PC-3 (cell line): ENCODE data around the gene DEFB128. TPM values are rescaled to one million over a fixed set of nuclear protein-coding genes. Genes with fewer than 3 reads are reported as not detected.

Experiments
- ATAC-seq: fragments of 200-7000 bp; cut with Tn5 transposase; 2 replicates; pipeline ENCODE4 v1.9.1; 2020; ENCODE audit warnings: mild to moderate bottlenecking, moderate library complexity
- BruUV-seq: library from RNA; stranded (reverse); fragments of 400-500 nt; replicated peaks from 2 replicates; lab custom pipeline; 2021; lab: Mats Ljungman, UMichigan
- CTCF ChIA-PET: fragments of 300-600 bp; sonication (Branson Sonifier 250); formaldehyde crosslinking; loops from one replicate; lab custom pipeline; 2022; ENCODE audit warnings: antibody characterized with exemption; lab: Charles Lee
- POLR2A ChIA-PET: fragments of 300-600 bp; sonication (Branson Sonifier 250); formaldehyde crosslinking; loops from one replicate; lab custom pipeline; 2022; ENCODE audit warnings: antibody characterized with exemption; ENCODE audit not compliant: unreplicated experiment; lab: Charles Lee
- DNase-seq: peaks from one replicate; pipeline ENCODE4 v3.0.0-alpha.2; 2015
- H2AFZ ChIP-seq: fragments of 300-600 bp; sonication (generic); 2 replicates; pipeline ENCODE4 v1.6.0; 2016; ENCODE audit warnings: antibody characterized with exemption, low read length
- H3F3A ChIP-seq: fragments of 300-600 bp; sonication (generic); one replicate; pipeline ENCODE4 v1.6.0; 2017; ENCODE audit warnings: antibody characterized with exemption, low read length, control low read depth, mild to moderate bottlenecking; ENCODE audit not compliant: unreplicated experiment
- H3K27ac ChIP-seq: fragments of 300-600 bp; sonication (generic); 2 replicates; pipeline ENCODE4 v1.5.1; 2016; ENCODE audit warnings: mild to moderate bottlenecking, low read length
- H3K27me3 ChIP-seq: fragments of 300-600 bp; sonication (generic); 2 replicates; pipeline ENCODE4 v1.6.1; 2016; ENCODE audit warnings: low read length, mixed read lengths
- H3K36me3 ChIP-seq: fragments of 300-600 bp; sonication (generic); 2 replicates; pipeline ENCODE4 v1.6.1; 2016; ENCODE audit warnings: low read depth, mixed run types, low read length, mixed read lengths
- H3K4me1 ChIP-seq: fragments of 300-600 bp; sonication (generic); 2 replicates; pipeline ENCODE4 v1.5.1; 2016; ENCODE audit warnings: low read length; ENCODE audit not compliant: insufficient read depth
- H3K4me2 ChIP-seq: fragments of 300-600 bp; sonication (generic); 2 replicates; pipeline ENCODE4 v1.6.0; 2016; ENCODE audit warnings: low read length
- H3K4me3 ChIP-seq: fragments of 300-600 bp; sonication (generic); 2 replicates; pipeline ENCODE4 v1.5.1; 2016; ENCODE audit warnings: mild to moderate bottlenecking, low read length, mixed read lengths
- H3K79me2 ChIP-seq: fragments of 300-600 bp; sonication (generic); 2 replicates; pipeline ENCODE4 v1.6.1; 2017; ENCODE audit warnings: low read length, mixed read lengths
- H3K9ac ChIP-seq: fragments of 300-600 bp; sonication (generic); 2 replicates; pipeline ENCODE4 v1.6.0; 2016; ENCODE audit warnings: mild to moderate bottlenecking, low read length
- H3K9me2 ChIP-seq: fragments of 300-600 bp; sonication (generic); replicated peaks from 2 replicates; pipeline ENCODE4 v1.6.1; 2016; ENCODE audit warnings: mixed run types, low read length, mixed read lengths
- H3K9me3 ChIP-seq: fragments of 300-600 bp; sonication (generic); 2 replicates; pipeline ENCODE4 v1.6.1; 2016; ENCODE audit warnings: low read length, mixed read lengths
- H4K20me1 ChIP-seq: fragments of 300-600 bp; sonication (generic); 2 replicates; pipeline ENCODE4 v1.6.1; 2016; ENCODE audit warnings: low read length, mixed read lengths
- EZH2 ChIP-seq: fragments of 300-600 bp; sonication (generic); IDR thresholded peaks from one replicate; pipeline ENCODE4 v1.6.1; 2017; ENCODE audit warnings: antibody characterized with exemption, mild to moderate bottlenecking, low read length; ENCODE audit not compliant: unreplicated experiment
- EZH2phosphoT487 ChIP-seq: fragments of 300-600 bp; sonication (generic); IDR thresholded peaks from 2 replicates; pipeline ENCODE4 v1.6.1; 2018; ENCODE audit warnings: mild to moderate bottlenecking, antibody characterized with exemption, low read length, borderline replicate concordance
- intact Hi-C: fragments of 100-400 bp; cut with micrococcal nuclease; formaldehyde crosslinking; loops from 2 replicates; pipeline ENCODE4 v1.9.0; 2023
- total RNA-seq: library from RNA; depleted of rRNA; stranded (reverse); fragments of >200 nt; gene quantifications from 2 replicates; pipeline ENCODE4 v1.2.3, GENCODE V29; 2014
- TF ChIP-seq, protein P1 (sequence below): fragments of 300-600 bp; sonication (generic); conservative IDR thresholded peaks from 2 replicates; pipeline ENCODE4 v1.5.1; 2017; ENCODE audit warnings: antibody characterized with exemption, low read depth, mild to moderate bottlenecking, low read length

The DEFB128 gene
- total RNA-seq, 1 experiment from 2014 or later: not detected

DNA sequence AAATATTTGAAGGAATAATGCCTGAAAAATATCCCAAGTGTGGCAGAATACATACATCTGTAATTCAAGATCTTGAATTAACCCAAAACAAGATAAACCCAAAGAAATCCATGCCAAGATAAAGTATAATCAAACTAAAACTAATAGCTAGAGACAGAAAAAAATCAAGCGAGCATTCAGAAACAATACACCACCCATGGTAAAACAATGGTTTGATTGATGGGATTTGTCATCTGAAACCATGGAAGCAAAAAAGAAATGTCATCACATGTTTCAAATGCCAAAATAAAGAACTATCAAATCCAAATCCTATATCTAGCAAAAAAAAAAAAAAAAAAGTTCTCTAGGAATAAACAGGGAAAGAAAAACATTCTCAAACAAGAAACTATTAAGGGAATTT is 37.4 kb downstream of the DEFB128 start:
- BruUV-seq: no TSS peak
- peaks cover 61% of the 10 kb centered on the region for H3K27me3 ChIP-seq

DNA sequence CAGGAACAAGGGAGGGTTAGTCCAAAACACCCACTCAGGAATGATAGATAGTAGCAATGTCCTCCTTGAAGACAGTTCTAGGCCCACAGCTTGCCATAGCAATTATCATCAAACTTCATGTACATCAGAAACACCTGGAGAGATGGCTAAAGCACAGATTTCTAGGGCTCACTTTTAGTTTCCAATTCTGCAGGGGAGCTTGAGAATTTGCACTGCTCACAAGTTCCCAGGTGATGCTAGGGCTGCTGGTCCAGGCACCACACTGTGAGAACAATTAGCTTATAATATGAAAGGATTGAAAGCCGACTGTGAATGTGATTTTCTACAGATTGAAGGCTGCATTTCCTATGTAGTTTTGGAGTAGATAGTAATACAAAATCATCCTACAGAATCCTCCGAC is 43.6 kb downstream of the DEFB128 start:
- Histone ChIP-seq H3K36me3 (no peaks in the 10 kb centered on the region), H3K4me3 (no peak overlapping the region), H2AFZ (no peak overlapping the region), H3K4me2 (no peak overlapping the region), H3K9me2 (no peaks in the 10 kb centered on the region), H3K9me3 (no peaks in the 10 kb centered on the region), H3K9ac (no peak overlapping the region), H3K27me3 (peaks cover 89% of the 10 kb centered on the region), H4K20me1 (no peaks in the 10 kb centered on the region), H3K27ac (no peak overlapping the region), H3K4me1 (no peaks in the 10 kb centered on the region), H3K79me2 (no peaks in the 10 kb centered on the region), H3F3A (no peaks in the 10 kb centered on the region)
- ATAC-seq (no peak), DNase-seq (no peak)
- no TSS peak for BruUV-seq
- ChIA-PET CTCF (no interaction called here), POLR2A (no interaction called here)
- intact Hi-C loops: no loop called here
- TF ChIP-seq EZH2: no peak
- no peak for TF ChIP-seq EZH2phosphoT487
- TF ChIP-seq, protein P1, sequence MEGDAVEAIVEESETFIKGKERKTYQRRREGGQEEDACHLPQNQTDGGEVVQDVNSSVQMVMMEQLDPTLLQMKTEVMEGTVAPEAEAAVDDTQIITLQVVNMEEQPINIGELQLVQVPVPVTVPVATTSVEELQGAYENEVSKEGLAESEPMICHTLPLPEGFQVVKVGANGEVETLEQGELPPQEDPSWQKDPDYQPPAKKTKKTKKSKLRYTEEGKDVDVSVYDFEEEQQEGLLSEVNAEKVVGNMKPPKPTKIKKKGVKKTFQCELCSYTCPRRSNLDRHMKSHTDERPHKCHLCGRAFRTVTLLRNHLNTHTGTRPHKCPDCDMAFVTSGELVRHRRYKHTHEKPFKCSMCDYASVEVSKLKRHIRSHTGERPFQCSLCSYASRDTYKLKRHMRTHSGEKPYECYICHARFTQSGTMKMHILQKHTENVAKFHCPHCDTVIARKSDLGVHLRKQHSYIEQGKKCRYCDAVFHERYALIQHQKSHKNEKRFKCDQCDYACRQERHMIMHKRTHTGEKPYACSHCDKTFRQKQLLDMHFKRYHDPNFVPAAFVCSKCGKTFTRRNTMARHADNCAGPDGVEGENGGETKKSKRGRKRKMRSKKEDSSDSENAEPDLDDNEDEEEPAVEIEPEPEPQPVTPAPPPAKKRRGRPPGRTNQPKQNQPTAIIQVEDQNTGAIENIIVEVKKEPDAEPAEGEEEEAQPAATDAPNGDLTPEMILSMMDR: no peak

More for the DNA sequence above, 37.4 kb downstream of the DEFB128 start:
- Histone ChIP-seq H3K27ac (no peak overlapping the region), H3K36me3 (no peaks in the 10 kb centered on the region), H3K4me1 (no peaks in the 10 kb centered on the region), H3K9me3 (no peaks in the 10 kb centered on the region), H3K9me2 (no peaks in the 10 kb centered on the region), H3K4me2 (no peak overlapping the region), H3K79me2 (no peaks in the 10 kb centered on the region), H4K20me1 (no peaks in the 10 kb centered on the region), H3F3A (no peaks in the 10 kb centered on the region), H3K4me3 (no peak overlapping the region), H2AFZ (no peak overlapping the region), H3K9ac (no peak overlapping the region)
- no peak for DNase-seq
- CTCF ChIA-PET: no interaction called here
- intact Hi-C loops: no loop called here
- TF ChIP-seq, protein P1: no peak
- TF ChIP-seq EZH2 (no peak), EZH2phosphoT487 (no peak)
- no peak for ATAC-seq
- POLR2A ChIA-PET: no interaction called here

DNA sequence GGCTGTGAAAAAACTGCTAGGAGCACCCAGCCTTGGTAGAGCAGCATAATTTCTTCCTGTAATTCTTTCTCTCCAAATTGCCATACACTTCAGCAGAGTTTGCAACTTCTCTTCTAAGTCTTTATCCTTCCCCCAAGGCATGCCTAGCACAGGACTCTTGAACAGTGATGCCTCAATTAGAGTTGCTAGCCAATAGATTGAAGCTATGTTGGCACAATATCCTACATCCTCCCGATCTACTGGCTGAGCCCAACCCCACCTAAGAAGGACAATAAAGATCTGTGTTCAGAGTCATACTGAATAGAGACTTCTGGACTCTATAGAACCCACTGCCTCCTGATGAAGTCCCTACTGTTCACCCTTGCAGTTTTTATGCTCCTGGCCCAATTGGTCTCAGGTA is 47.2 kb downstream of the DEFB128 start, which contains the start of gene DEFB126:
Gene DEFB126 (plus strand): TSS at position 301 of the 400 bp plus-strand sequence. CDS start 39 bp downstream, at position 340.
- intact Hi-C loops: no loop called here
- CTCF ChIA-PET: no interaction called here
- no peak within 1 kb of the TSS for H3K9ac ChIP-seq

More for the DNA sequence above, 47.2 kb downstream of the DEFB128 start, which contains the start of gene DEFB126:
- no peaks in the 10 kb centered on the region for H3F3A ChIP-seq
- H3K9me2 ChIP-seq: no peaks in the 10 kb centered on the region
- no peaks in the 10 kb centered on the region for H3K9me3 ChIP-seq
- ATAC-seq: no peak
- no peak within 1 kb of the TSS for H3K4me3 ChIP-seq
- H3K79me2 ChIP-seq: no peaks in the 10 kb centered on the region
- TF ChIP-seq EZH2phosphoT487: no peak
- TF ChIP-seq, protein P1: no peak
- no peak for TF ChIP-seq EZH2
- no peak within 1 kb of the TSS for H2AFZ ChIP-seq
- no TSS peak for BruUV-seq
- DNase-seq: no peak
- H3K4me2 ChIP-seq: no peak within 1 kb of the TSS
- H3K4me1 ChIP-seq: no peaks in the 10 kb centered on the region
- H3K36me3 ChIP-seq: no peaks in the 10 kb centered on the region
- H3K27ac ChIP-seq: no peak within 1 kb of the TSS
- no peaks in the 10 kb centered on the region for H4K20me1 ChIP-seq
- peaks cover 62% of the 10 kb centered on the region for H3K27me3 ChIP-seq
- POLR2A ChIA-PET: no interaction called here
